Gastroesophageal sphincter (tissue), 4 donors: ENCODE results near the gene SMG6. TPM values are rescaled to one million over a fixed set of nuclear protein-coding genes. Genes with fewer than 3 reads are reported as not detected.
A peak's percentile ranks its signal among the peaks of the same experiment; 100 is the strongest.
"Not testable (repeated sequence)": the region's sequence is repeated elsewhere in the genome, so short reads cannot be mapped to it uniquely, and the experiment has no call there.

Source experiments
- ATAC-seq: fragments of 150-250 bp; one replicate; pipeline ENCODE4 v1.9.1; 2016; ENCODE audit warnings: mild to moderate bottlenecking, moderate library complexity
- H3K27ac ChIP-seq, 4 donors: fragments of 200-600 bp; sonication (generic) in 3 of 4; 1 replicate in 3 of 4; 2 replicates in 1 of 4; pipeline ENCODE4 v1.5.1; 2016 to 2019
- H3K27me3 ChIP-seq: fragments of 200-600 bp; sonication (generic); one replicate; pipeline ENCODE4 v1.5.1; 2019
- H3K36me3 ChIP-seq, 2 donors: fragments of 200-600 bp; sonication (generic); one replicate each; pipeline ENCODE4 v1.5.1; 2019; ENCODE audit warnings: control low read depth in 1 of 2
- H3K4me1 ChIP-seq, 3 donors: fragments of 200-600 bp; sonication (generic); 1 replicate in 2 of 3; 2 replicates in 1 of 3; pipeline ENCODE4 v1.5.1; 2016 to 2019; ENCODE audit warnings: control low read depth in 2 of 3
- H3K4me3 ChIP-seq, 2 donors: fragments of 200-600 bp; sonication (generic); one replicate each; pipeline ENCODE4 v1.5.1; 2019; ENCODE audit warnings: mild to moderate bottlenecking in 1 of 2, moderate library complexity in 1 of 2
- H3K9me3 ChIP-seq, 3 donors: fragments of 200-600 bp; sonication (generic); one replicate each; pipeline ENCODE4 v1.5.1; 2017 to 2019; ENCODE audit warnings: control low read depth in 2 of 3
- EP300 ChIP-seq: sonication (generic); formaldehyde crosslinking; IDR thresholded peaks from one replicate; pipeline ENCODE4 v1.6.1; 2017; ENCODE audit warnings: antibody characterized with exemption, mild to moderate bottlenecking
- POLR2A ChIP-seq, 2 donors: fragments of 450-650 bp; IDR thresholded peaks; one replicate each; pipeline ENCODE4 v1.6.1; 2017; ENCODE audit warnings: antibody characterized with exemption in 2 of 2, mild to moderate bottlenecking in 2 of 2, moderate library complexity in 1 of 2
- POLR2AphosphoS5 ChIP-seq: sonication (generic); formaldehyde crosslinking; IDR thresholded peaks from one replicate; pipeline ENCODE4 v1.6.1; 2017; ENCODE audit warnings: antibody characterized with exemption
- WGBS, 2 donors: methylation state at CpG; one replicate each; pipeline ENCODE4 v1.1.5; 2018; ENCODE audit warnings: low coverage in 1 of 2; 5-methylcytosine and 5-hydroxymethylcytosine counted together
- total RNA-seq, 4 donors: library from RNA; depleted of rRNA; stranded (reverse); fragments of >200 nt; gene quantifications; one replicate each; pipeline ENCODE4 v1.1.0, GENCODE V29; 2016
- TF ChIP-seq, protein P1 (sequence below), 4 experiments: fragments of 200-600 bp in 2 of 4; fragments of 450-650 bp in 2 of 4; sonication (generic) in 1 of 4; IDR thresholded peaks; one replicate each; pipeline ENCODE4 v1.5.1; 2017 to 2019; ENCODE audit warnings: antibody characterized with exemption in 4 of 4, mild to moderate bottlenecking in 2 of 4, moderate library complexity in 2 of 4

The SMG6 gene
- total RNA-seq, 4 donors from 2014 or later, result 27.2 to 75.5 (median 43.9) TPM

DNA sequence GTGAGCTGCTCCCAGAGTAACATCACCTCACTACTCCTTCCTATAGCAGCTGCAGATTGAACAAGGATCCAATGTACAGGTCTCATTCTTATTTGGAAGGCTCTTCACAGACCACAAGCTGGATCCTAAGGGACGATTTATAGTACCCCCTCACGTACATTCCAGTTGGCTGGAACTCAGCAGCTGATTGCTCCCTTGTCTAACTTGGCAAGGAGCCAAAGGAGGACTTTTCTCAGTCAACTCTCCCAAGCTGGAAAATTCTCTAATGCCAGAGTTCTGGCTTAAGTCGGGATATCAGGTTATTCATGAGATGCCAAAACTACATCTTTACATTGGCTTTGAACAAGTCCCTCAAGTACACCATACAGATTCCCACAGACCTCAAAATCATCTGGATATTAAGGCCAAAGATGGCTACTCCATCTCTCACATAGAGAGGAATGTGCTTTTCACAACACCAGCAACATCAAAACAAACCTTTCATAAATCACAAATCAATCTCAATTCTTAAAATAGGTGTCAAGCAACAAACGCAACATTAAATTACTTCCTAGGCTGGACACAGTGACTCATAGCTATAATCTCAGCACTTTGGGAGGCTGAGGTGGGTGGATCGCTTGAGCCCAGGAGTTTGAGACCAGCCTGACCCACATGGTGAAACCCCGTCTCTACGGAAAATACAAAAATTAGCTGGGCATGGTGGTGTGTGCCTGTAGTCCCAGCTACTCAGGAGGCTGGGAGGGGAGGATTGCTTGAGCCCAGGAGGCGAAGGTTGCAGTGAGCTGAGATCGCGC is 39.3 kb downstream of the SMG6 start:
- H3K27me3 ChIP-seq, result no peaks in the 10 kb centered on the region
- no peaks in the 10 kb centered on the region for H3K9me3 ChIP-seq
- TF ChIP-seq, protein P1, sequence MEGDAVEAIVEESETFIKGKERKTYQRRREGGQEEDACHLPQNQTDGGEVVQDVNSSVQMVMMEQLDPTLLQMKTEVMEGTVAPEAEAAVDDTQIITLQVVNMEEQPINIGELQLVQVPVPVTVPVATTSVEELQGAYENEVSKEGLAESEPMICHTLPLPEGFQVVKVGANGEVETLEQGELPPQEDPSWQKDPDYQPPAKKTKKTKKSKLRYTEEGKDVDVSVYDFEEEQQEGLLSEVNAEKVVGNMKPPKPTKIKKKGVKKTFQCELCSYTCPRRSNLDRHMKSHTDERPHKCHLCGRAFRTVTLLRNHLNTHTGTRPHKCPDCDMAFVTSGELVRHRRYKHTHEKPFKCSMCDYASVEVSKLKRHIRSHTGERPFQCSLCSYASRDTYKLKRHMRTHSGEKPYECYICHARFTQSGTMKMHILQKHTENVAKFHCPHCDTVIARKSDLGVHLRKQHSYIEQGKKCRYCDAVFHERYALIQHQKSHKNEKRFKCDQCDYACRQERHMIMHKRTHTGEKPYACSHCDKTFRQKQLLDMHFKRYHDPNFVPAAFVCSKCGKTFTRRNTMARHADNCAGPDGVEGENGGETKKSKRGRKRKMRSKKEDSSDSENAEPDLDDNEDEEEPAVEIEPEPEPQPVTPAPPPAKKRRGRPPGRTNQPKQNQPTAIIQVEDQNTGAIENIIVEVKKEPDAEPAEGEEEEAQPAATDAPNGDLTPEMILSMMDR (IDR thresholded peaks at IDR 0.05), result no peak
- TF ChIP-seq POLR2A (IDR thresholded peaks at IDR 0.05), result no peak
- no peak for TF ChIP-seq EP300
- TF ChIP-seq POLR2AphosphoS5, result no peak
- H3K27ac ChIP-seq, result peak overlapping the region; percentile 57 to 74 (median 60)
- H3K4me3 ChIP-seq, result no peak overlapping the region
- no peak for ATAC-seq
- H3K4me1 ChIP-seq, result peaks cover 11 to 67% (median 24%) of the 10 kb centered on the region in 3 donors
- 18 to 65% methylated on average over 4 to 9 of the region's 10 CpGs for WGBS, 2 donors
- H3K36me3 ChIP-seq, result peaks cover 0 to 25% of the 10 kb centered on the region in 2 donors

DNA sequence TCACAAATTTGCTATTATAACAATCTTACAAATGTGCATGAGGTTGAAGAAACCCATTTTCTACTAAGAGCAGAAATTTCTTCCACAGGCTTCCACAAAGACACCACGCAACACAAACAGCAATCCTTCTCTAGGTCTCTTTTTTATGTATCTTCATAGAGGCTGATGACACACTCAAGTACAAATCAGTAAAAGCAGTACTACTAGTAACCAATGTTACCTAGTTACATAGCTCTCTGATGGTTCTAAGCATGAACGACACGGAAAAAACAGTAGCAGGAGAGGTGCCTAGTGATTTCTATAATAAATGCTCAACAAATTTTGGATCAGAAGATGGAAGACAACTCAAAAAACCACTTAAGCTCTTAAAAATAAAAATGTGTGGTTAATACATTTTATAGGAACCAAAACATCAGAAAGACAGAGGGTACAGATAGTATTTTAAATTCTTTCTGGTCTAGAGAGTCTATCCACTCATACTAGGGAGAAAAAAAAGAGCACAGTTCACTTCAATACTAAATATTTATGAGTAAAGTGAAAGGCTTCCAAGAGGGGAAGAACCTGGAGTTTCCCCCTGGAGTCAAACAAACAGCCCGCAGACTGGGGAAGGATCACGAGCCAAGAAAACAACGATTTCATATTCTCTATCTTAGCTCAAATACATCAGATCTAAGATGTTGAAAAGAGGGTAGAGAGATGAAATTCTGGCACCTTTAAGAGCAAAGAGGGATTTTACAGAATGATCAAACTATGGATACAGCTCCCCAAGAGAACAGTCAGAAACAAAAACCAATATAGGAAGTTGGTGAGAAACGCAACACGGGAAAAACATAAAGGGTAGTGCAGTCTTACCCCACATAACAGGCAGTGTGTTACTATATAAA is 40.2 kb downstream of the SMG6 start:
- no peak overlapping the region for H3K4me3 ChIP-seq
- no peaks in the 10 kb centered on the region for H3K9me3 ChIP-seq
- no peak for ATAC-seq
- 35 to 42% methylated on average over 8 of the region's 8 CpGs for WGBS, 2 donors
- peak overlapping the region; percentile 57 to 74 (median 60) for H3K27ac ChIP-seq
- TF ChIP-seq, protein P1 (IDR thresholded peaks at IDR 0.05), result no peak
- no peak for TF ChIP-seq EP300
- no peak for TF ChIP-seq POLR2A (IDR thresholded peaks at IDR 0.05)
- no peak for TF ChIP-seq POLR2AphosphoS5
- peaks cover 0 to 18% of the 10 kb centered on the region in 2 donors for H3K36me3 ChIP-seq
- peaks cover 11 to 67% (median 24%) of the 10 kb centered on the region in 3 donors for H3K4me1 ChIP-seq
- no peaks in the 10 kb centered on the region for H3K27me3 ChIP-seq

DNA sequence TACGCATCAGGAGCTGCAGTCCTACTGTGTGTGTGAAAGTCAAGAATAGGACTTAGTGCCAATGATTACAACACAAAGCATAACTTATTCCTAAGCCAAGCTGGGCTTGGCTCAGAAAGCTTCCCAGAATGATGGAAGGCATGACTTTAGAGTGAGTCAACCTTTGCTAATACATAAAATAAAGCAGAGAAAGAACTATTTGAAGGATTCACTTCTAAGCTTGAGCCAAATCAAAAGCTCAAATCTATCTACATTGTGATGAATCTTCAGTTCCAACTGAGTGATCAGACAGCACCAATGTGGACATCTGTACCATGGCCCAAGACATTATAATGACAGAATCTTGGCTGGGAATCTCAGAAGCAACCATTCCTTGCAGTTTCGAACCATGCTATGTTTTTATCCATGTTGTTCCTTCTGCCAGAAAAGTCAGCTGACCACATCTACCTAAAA is 41.4 kb downstream of the SMG6 start:
- Histone ChIP-seq H3K27ac (peak overlapping the region; percentile 48 to 74 (median 64)), H3K36me3 (peaks cover 0 to 21% of the 10 kb centered on the region in 2 donors), H3K4me3 (no peak overlapping the region), H3K4me1 (peaks cover 11 to 67% (median 24%) of the 10 kb centered on the region in 3 donors), H3K9me3 (no peaks in the 10 kb centered on the region), H3K27me3 (no peaks in the 10 kb centered on the region)
- WGBS, 2 donors, result 34 to 37% methylated on average over 2 of the region's 2 CpGs
- peak; percentile 79 for ATAC-seq
- peak; percentile 76 for TF ChIP-seq POLR2AphosphoS5
- no peak for TF ChIP-seq EP300

DNA sequence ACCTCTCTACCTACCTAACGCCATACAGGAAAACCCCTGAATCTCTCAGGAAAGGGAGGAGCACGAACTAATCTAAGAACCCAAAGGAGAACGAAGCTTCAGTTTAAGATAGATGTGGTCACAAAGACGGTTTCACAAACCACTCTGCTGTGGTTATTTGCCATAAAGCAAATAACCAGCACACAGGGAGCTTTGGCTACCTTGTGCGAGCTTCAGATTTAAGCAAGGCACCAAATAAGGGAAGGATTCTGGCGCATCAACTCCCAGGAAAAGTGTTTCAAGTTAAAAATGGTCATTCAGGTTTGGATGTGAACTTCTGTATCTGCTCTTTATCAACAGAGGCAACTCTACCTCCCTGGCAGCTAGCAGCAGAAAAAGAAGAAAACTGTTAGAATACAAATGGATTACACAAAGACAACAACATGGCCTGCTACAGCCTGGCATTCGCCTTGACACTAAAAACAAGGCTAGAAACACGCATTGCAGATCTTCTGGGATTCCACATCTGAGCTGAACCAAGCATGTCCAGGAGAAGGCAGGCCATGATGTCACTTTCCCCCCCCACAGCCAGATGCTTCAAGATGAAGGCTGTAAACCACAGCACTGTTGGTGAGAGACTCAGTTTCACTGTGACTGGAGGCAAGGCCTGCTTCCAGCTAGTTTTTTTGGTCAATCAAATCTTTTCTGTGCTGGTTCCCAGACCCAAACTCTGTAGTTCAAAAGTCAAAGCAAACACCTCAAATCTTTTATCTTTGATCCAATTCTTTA is 43.6 kb downstream of the SMG6 start:
- H3K4me3 ChIP-seq, result no peak overlapping the region
- peak overlapping the region; percentile 54 to 74 (median 57) for H3K27ac ChIP-seq
- peak; percentile 41 for ATAC-seq
- peaks cover 0 to 10% of the 10 kb centered on the region in 2 donors for H3K36me3 ChIP-seq
- no peaks in the 10 kb centered on the region for H3K9me3 ChIP-seq
- no peaks in the 10 kb centered on the region for H3K27me3 ChIP-seq
- peaks cover 11 to 45% (median 18%) of the 10 kb centered on the region in 3 donors for H3K4me1 ChIP-seq
- 58 to 78% methylated on average over 6 to 7 of the region's 8 CpGs for WGBS, 2 donors
- TF ChIP-seq POLR2AphosphoS5, result no peak
- TF ChIP-seq EP300, result no peak
- TF ChIP-seq, protein P1 (IDR thresholded peaks at IDR 0.05), result no peak
- no peak for TF ChIP-seq POLR2A (IDR thresholded peaks at IDR 0.05)

DNA sequence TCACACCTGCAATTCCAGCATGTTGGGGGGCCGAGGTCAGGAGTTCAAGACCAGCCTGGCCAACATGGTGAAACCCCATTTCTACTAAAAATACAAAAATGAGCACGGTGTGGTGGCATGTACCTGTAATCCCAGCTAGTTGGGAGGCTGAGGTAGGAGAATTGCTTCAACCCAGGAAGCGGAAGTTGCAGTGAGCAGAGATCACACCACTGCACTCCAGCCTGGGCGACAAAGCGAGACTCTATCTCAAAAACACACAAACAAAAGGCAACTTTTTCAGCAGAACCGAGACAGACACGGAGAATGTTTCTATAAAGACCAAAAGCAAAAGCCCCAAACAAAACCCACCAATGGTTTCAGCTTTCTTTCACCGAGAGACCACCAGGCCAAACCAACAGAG is 44.8 kb downstream of the SMG6 start:
- Histone ChIP-seq H3K36me3 (peaks cover 0 to 10% of the 10 kb centered on the region in 2 donors), H3K4me1 (peaks cover 4 to 40% (median 14%) of the 10 kb centered on the region in 3 donors), H3K27ac (peak overlapping the region in 2 of 4 donors; percentile 57 to 74)
- H3K9me3 ChIP-seq, ATAC-seq, H3K4me3 ChIP-seq, H3K27me3 ChIP-seq: not testable (repeated sequence)
- 90 to 95% methylated on average over 3 to 8 of the region's 8 CpGs for WGBS, 2 donors
